A673 (cell line): ENCODE measurements around the gene SARS2. TPM values are rescaled to one million over a fixed set of nuclear protein-coding genes. Genes with fewer than 3 reads are reported as not detected.

Experiments
- BruUV-seq: library from RNA; stranded (reverse); fragments of 400-500 nt; replicated peaks from 2 replicates; lab custom pipeline; 2021; lab: Mats Ljungman, UMichigan
- CTCF ChIA-PET: fragments of 300-600 bp; sonication (Branson Sonifier 250); formaldehyde crosslinking; loops from one replicate; lab custom pipeline; 2022; ENCODE audit warnings: antibody characterized with exemption; lab: Charles Lee
- POLR2A ChIA-PET: fragments of 300-600 bp; sonication (Branson Sonifier 250); formaldehyde crosslinking; loops from one replicate; lab custom pipeline; 2022; ENCODE audit warnings: antibody characterized with exemption; ENCODE audit not compliant: low non-redundant PET; lab: Charles Lee
- DNase-seq: peaks from one replicate; pipeline ENCODE4 v3.0.0-alpha.2; 2015; ENCODE audit warnings: low spot score
- H3K27ac ChIP-seq: fragments of 200-600 bp; sonication (generic); 2 replicates; pipeline ENCODE4 v1.5.1; 2016; ENCODE audit warnings: mixed run types, low read depth, mild to moderate bottlenecking, mixed read lengths, antibody characterized with exemption, low read length; ENCODE audit not compliant: poor library complexity, severe bottlenecking
- H3K27me3 ChIP-seq: fragments of 200-600 bp; sonication (generic); replicated peaks from 2 replicates; pipeline ENCODE4 v1.6.1; 2017; ENCODE audit warnings: mixed run types, low read depth, mild to moderate bottlenecking, mixed read lengths, antibody characterized with exemption, low read length; ENCODE audit not compliant: insufficient read depth, poor library complexity
- H3K36me3 ChIP-seq: fragments of 200-600 bp; sonication (generic); 2 replicates; pipeline ENCODE4 v1.6.1; 2016; ENCODE audit warnings: mixed run types, mild to moderate bottlenecking, mixed read lengths, antibody characterized with exemption, low read length; ENCODE audit not compliant: insufficient read depth, poor library complexity, severe bottlenecking
- H3K4me1 ChIP-seq: fragments of 200-600 bp; sonication (generic); 2 replicates; pipeline ENCODE4 v1.6.1; 2017; ENCODE audit warnings: mixed run types, mild to moderate bottlenecking, mixed read lengths, antibody characterized with exemption, low read length; ENCODE audit not compliant: insufficient read depth, poor library complexity, severe bottlenecking
- H3K4me3 ChIP-seq: fragments of 200-600 bp; sonication (generic); 2 replicates; pipeline ENCODE4 v1.5.1; 2016; ENCODE audit warnings: low read depth, mixed run types, mild to moderate bottlenecking, mixed read lengths, low read length; ENCODE audit not compliant: poor library complexity, severe bottlenecking
- H3K9me3 ChIP-seq: fragments of 200-600 bp; sonication (generic); 2 replicates; pipeline ENCODE4 v1.6.1; 2016; ENCODE audit warnings: mixed run types, low read depth, mild to moderate bottlenecking, mixed read lengths, antibody characterized with exemption, low read length; ENCODE audit not compliant: poor library complexity, severe bottlenecking
- CTCF ChIP-seq: fragments of 300-800, 200-600 bp; sonication (generic); conservative IDR thresholded peaks from 2 replicates; pipeline ENCODE4 v1.5.1; 2017; ENCODE audit warnings: low read depth, mild to moderate bottlenecking, antibody characterized with exemption, low read length, moderate library complexity, mixed read lengths
- EZH2 ChIP-seq: fragments of 200-600 bp; sonication (generic); IDR thresholded peaks from 2 replicates; pipeline ENCODE4 v1.6.1; 2017; ENCODE audit warnings: borderline replicate concordance, low read depth, mild to moderate bottlenecking, mixed read lengths, antibody characterized with exemption, low read length; ENCODE audit not compliant: poor library complexity, severe bottlenecking
- intact Hi-C: fragments of 100-400 bp; cut with micrococcal nuclease; formaldehyde crosslinking; loops from one replicate; pipeline ENCODE4 v1.10.0; 2022; ENCODE audit not compliant: unreplicated experiment
- total RNA-seq: library from RNA; stranded (reverse); gene quantifications from 2 replicates; pipeline ENCODE4 v1.2.3, GENCODE V29; 2021

The SARS2 gene
- total RNA-seq, 1 experiment from 2014 or later: 58.6 TPM

- H3K27me3 ChIP-seq: no peaks in the 10 kb centered on the region
- no peak overlapping the region for H3K4me3 ChIP-seq
- CTCF ChIA-PET: no interaction called here
- TF ChIP-seq EZH2 (no peak), CTCF (no peak)
- no TSS peak for BruUV-seq
- DNase-seq: no peak
- no peak overlapping the region for H3K27ac ChIP-seq
- intact Hi-C loops: no loop called here
- H3K9me3 ChIP-seq: no peaks in the 10 kb centered on the region
- no peaks in the 10 kb centered on the region for H3K36me3 ChIP-seq
- POLR2A ChIA-PET: no interaction called here
- H3K4me1 ChIP-seq: peaks cover 9% of the 10 kb centered on the region
These were observed 14.9 kb downstream of the SARS2 start for GRCh38 chr19:38915329-38916321.

GRCh38 chr19:38913958-38914357 lies 16.6 kb downstream of the SARS2 start:
- no peak for DNase-seq
- no TSS peak for BruUV-seq
- Histone ChIP-seq H3K9me3 (no peaks in the 10 kb centered on the region), H3K36me3 (no peaks in the 10 kb centered on the region), H3K4me1 (peaks cover 9% of the 10 kb centered on the region), H3K27me3 (no peaks in the 10 kb centered on the region), H3K4me3 (no peak overlapping the region), H3K27ac (no peak overlapping the region)
- intact Hi-C loops: no loop called here
- no peak for TF ChIP-seq EZH2
- TF ChIP-seq CTCF: no peak
- ChIA-PET CTCF (interaction anchor here (0.6 kb wide), 1 partner anchor 482 kb away, joined by 3 read pairs; no protein-coding TSS in a partner anchor), POLR2A (no interaction called here)

- H3K27ac ChIP-seq: no peak overlapping the region
- POLR2A ChIA-PET: no interaction called here
- CTCF ChIA-PET: no interaction called here
- no peaks in the 10 kb centered on the region for H3K36me3 ChIP-seq
- intact Hi-C loops: no loop called here
- TF ChIP-seq EZH2 (no peak), CTCF (no peak)
- no peak overlapping the region for H3K4me3 ChIP-seq
- peaks cover 9% of the 10 kb centered on the region for H3K4me1 ChIP-seq
- no TSS peak for BruUV-seq
- DNase-seq: no peak
- H3K27me3 ChIP-seq: no peaks in the 10 kb centered on the region
- no peaks in the 10 kb centered on the region for H3K9me3 ChIP-seq
These were observed 17.7 kb downstream of the SARS2 start for GRCh38 chr19:38912600-38913514.
